ENCODE measurements around the gene FAM9C. TPM values are rescaled to one million over a fixed set of nuclear protein-coding genes. Genes with fewer than 3 reads are reported as not detected.
A peak's percentile ranks its signal among the peaks of the same experiment; 100 is the strongest.
"Not testable (repeated sequence)": the region's sequence is repeated elsewhere in the genome, so short reads cannot be mapped to it uniquely, and the experiment has no call there.

Gene FAM9C
- total RNA-seq, 2 experiments from 2014 or later: not detected

DNA sequence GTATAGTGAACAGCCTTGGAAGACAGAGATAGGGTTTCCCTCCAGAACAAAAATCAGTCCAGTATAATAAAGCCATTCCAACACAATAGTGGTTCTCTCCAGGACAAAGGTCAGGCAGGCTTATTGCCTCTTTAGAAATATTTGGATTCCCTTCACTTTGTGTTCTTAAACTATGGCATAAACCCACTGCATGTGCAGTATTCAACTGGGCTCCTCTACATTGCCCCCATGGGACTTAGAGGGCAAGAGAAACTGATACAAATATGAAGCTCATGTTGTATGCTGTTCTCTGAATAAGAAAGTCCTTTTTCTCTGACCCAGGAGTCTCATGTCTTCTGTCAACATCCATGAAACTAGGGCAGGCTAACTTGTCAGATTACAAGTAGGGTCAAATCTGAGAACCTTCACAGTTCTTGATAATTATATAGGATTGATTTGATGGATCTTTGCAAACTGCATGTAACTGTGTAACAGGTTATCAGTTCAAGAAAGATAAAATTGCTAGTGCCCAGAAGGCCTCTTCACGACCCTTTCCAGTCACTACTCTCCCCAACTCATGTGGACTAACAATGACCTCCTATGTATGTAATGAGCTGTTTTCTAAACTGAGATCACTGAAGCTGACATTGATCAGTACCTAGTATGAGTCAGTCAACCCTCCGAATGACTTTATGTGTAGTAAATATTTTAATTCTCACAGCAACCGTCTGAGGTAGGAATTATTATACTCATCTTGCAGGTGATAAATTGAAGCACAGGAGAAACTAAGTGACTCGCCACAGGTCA is 31.9 kb upstream of the FAM9C start:
- Mint-ChIP-seq H3K36me3 (ENCODE audit: low read depth) (no peaks in the 10 kb centered on the region), H3K9me3 (ENCODE audit: low read depth) (no peaks in the 10 kb centered on the region), H3K27ac (peak overlapping the region; percentile 69), H3K27me3 (no peaks in the 10 kb centered on the region), H3K4me1 (peaks cover 62% of the 10 kb centered on the region), H3K4me3 (no peak overlapping the region)
- intact Hi-C loops (cut with DNase I, micrococcal nuclease): loop anchor here (1.0 to 10.0 kb wide), 7 partner anchors 11 to 608 kb away; partner anchors contain the start of gene RAB9A (in 1 of the 2)
- ATAC-seq (peak; percentile 83), DNase-seq (peak; percentile 24)
- ChIA-PET CTCF (interaction anchor here (0.6 to 3.9 kb wide), 9 partner anchors 11 to 130 kb away, joined by 3 to 17 read pairs (median 5); no protein-coding TSS in a partner anchor), POLR2A (interaction anchor here (0.6 to 3.0 kb wide), 15 partner anchors 11 to 124 kb away, joined by 3 to 19 read pairs (median 5); partner anchors contain the start of gene TMSB4X)

DNA sequence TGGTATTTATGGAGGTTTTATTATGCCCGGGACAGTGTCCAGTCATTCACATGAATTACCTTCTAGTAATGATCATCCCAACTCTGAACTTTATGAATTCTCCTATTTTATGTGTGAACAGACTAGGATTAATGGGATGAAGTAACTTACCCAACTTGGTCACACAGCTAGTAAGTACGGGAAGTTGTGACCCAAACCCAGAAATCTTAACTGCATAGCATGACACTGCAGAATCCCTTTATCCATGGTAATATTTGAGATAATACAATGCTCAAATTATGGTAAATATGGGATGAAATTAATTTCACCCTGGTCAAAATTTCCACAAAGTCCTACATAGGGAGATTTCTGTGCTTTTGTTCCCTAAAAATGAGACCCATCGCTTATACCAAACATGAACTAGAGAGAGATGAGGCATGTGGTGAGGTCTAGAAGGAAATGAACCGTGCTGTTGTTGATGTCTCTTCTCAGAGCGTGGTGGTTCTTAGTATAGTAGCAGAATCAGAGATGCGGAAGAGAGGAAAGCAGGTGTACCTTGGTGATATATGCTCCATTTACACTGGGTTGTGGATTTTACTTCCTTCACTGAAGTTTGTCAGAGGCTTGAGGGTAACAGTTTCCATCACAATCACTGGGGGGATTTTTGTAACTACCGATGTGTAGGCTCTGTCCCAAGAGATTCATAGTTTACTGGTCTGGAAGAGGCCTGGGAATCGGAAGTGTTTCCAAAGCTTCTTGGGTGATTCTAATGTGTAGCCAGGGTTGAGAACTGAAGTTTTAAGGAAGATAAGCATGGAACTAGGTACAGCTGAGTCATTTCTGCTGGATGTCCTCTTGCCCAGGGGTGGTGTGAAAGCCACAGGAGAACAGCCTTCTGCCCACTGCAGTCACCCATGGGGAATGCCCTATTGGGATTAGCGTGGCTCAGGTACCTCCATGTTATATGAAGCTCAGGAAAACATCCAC is 30.2 kb upstream of the FAM9C start:
- peak; percentile 43 for ATAC-seq
- ChIA-PET CTCF (interaction anchor here (1.0 to 3.9 kb wide), 3 partner anchors 16 to 128 kb away, joined by 3 to 17 read pairs (median 3); no protein-coding TSS in a partner anchor), POLR2A (interaction anchor here (1.2 to 3.0 kb wide), 2 partner anchors 7 to 23 kb away, joined by 3 to 12 read pairs; no protein-coding TSS in a partner anchor)
- Mint-ChIP-seq H3K4me1 (peaks cover 45% of the 10 kb centered on the region), H3K4me3 (no peak overlapping the region), H3K27ac (peak overlapping the region; percentile 90), H3K9me3 (ENCODE audit: low read depth) (peaks cover 2% of the 10 kb centered on the region), H3K27me3 (no peaks in the 10 kb centered on the region), H3K36me3 (ENCODE audit: low read depth) (no peaks in the 10 kb centered on the region)
- intact Hi-C loops (cut with DNase I, micrococcal nuclease): loop anchor here in 1 of 2 experiments (10.0 kb wide), 1 partner anchor 610 kb away; the partner anchor contains the start of gene RAB9A
- DNase-seq: no peak

DNA sequence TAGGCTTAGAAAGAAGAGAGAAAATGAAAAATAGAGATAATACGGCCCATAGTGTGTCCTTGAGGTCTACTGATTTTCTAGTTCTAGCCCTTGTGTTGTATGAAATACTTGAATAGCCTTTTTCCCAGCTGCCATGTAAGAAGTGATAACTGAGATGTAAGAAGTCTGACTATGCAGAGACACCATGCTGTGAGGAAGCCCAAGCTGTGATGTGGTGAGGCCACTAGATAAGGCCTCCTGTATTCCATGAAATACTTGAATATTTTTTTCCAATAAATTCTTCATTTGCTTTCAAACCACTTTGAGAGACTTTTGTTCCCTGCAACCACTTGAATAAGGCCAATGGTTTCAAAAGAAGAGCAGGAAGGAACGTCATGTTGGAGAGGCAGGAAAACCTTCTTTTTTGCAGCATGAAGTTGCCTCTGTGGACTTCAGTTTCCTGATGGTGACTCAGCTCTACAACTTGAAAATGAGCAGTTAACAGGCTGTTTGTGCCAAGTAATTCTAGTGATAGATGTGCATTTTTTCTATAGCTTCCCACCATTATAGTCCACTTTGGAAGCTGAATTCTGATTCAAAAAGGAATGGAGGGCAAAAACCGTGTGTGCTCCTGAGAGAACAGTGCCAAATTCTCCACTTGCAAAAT is 25.5 kb upstream of the FAM9C start:
- POLR2A ChIA-PET: no interaction called here
- Mint-ChIP-seq H3K9me3 (ENCODE audit: low read depth) (peaks cover 9% of the 10 kb centered on the region), H3K27me3 (no peaks in the 10 kb centered on the region), H3K36me3 (ENCODE audit: low read depth) (peaks cover 5% of the 10 kb centered on the region), H3K27ac (no peak overlapping the region), H3K4me1 (peaks cover 28% of the 10 kb centered on the region), H3K4me3 (no peak overlapping the region)
- no peak for ATAC-seq
- CTCF ChIA-PET: interaction anchor here (1.3 kb wide), 1 partner anchor 18 kb away, joined by 4 read pairs; no protein-coding TSS in a partner anchor
- intact Hi-C loops (cut with DNase I, micrococcal nuclease): loop anchor here in 1 of 2 experiments (10.0 kb wide), 1 partner anchor 615 kb away; the partner anchor contains the start of gene RAB9A
- DNase-seq: no peak

DNA sequence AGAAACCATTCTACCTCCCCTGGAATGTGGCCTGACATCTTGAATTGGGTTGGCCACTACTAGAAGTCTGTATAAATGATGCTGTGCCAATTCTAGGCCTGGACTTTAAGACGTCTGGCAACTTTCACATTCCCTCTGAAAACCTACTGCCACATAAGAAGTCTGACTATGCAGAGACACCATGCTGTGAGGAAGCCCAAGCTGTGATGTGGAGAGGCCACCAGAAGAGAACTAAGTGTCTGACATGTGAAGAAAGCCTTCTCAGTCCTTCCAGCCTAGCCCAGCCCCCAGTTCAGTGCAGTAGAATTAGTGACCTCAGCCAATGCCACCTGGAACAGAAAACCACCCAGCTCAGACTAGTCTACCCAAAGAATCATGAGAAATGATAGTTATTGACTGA is 24.2 kb upstream of the FAM9C start:
- peak overlapping the region; percentile 25 for H3K27ac Mint-ChIP-seq
- H3K4me3 Mint-ChIP-seq: no peak overlapping the region
- no peaks in the 10 kb centered on the region for H3K27me3 Mint-ChIP-seq
- DNase-seq (no peak), ATAC-seq (peak; percentile 51)
- ChIA-PET CTCF (no interaction called here), POLR2A (no interaction called here)
- H3K4me1 Mint-ChIP-seq: peaks cover 26% of the 10 kb centered on the region
- peaks cover 5% of the 10 kb centered on the region for H3K36me3 Mint-ChIP-seq (ENCODE audit: low read depth)
- peaks cover 9% of the 10 kb centered on the region for H3K9me3 Mint-ChIP-seq (ENCODE audit: low read depth)
- intact Hi-C loops (cut with DNase I, micrococcal nuclease): no loop called here

DNA sequence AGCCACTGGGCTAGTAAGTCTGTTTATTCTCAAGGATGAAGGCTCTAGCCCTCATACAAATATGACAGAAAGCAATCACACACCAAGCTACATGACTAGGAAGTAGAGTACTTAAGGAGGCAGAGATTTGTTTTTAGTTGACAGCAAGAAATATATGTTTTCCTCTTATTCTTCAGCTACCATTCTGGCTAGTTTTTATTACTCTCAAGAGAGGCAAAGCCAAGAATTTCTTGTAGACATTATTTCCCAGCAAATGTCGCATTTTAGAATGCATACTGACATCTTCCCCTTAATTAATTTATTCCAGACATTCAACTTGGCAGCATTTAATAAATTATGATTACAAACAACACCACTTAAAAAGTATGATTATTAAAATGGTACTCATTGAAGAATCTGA is 23.4 kb upstream of the FAM9C start:
- Mint-ChIP-seq H3K9me3 (ENCODE audit: low read depth) (peaks cover 12% of the 10 kb centered on the region), H3K36me3 (ENCODE audit: low read depth) (peaks cover 10% of the 10 kb centered on the region), H3K27ac (no peak overlapping the region), H3K4me3 (no peak overlapping the region), H3K27me3 (no peaks in the 10 kb centered on the region), H3K4me1 (peaks cover 26% of the 10 kb centered on the region)
- intact Hi-C loops (cut with DNase I, micrococcal nuclease): no loop called here
- DNase-seq (no peak), ATAC-seq (no peak)
- ChIA-PET POLR2A (interaction anchor here (0.6 kb wide), 1 partner anchor 7 kb away, joined by 3 read pairs; no protein-coding TSS in a partner anchor), CTCF (no interaction called here)

DNA sequence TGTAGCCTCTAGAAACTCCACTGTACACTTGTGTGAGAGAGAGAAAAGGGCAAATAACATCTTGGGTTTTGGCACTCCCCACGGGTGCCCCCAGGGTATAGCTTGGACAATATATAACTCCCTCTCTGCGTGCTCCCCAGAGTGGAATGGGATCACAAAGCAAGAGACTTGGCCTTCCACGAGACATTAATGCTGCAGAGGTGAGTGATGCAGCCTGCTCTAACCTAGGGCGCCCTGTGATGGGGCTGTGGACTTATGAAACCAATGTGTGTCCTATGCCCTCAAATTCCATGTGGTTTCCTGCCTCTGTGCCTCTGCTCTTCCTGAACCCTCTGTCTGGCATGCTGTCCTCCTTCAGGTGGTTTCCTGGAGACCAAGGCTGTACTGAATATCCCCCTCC is 22.0 kb upstream of the FAM9C start:
- no peaks in the 10 kb centered on the region for H3K27me3 Mint-ChIP-seq
- H3K4me3 Mint-ChIP-seq: no peak overlapping the region
- H3K4me1 Mint-ChIP-seq: peaks cover 26% of the 10 kb centered on the region
- DNase-seq (no peak), ATAC-seq (no peak)
- CTCF ChIA-PET: no interaction called here
- peaks cover 17% of the 10 kb centered on the region for H3K9me3 Mint-ChIP-seq (ENCODE audit: low read depth)
- intact Hi-C loops (cut with DNase I, micrococcal nuclease): no loop called here
- POLR2A ChIA-PET: interaction anchor here (0.7 kb wide), 1 partner anchor 677 kb away, joined by 6 read pairs; no protein-coding TSS in a partner anchor
- no peak overlapping the region for H3K27ac Mint-ChIP-seq
- H3K36me3 Mint-ChIP-seq (ENCODE audit: low read depth): peaks cover 15% of the 10 kb centered on the region

DNA sequence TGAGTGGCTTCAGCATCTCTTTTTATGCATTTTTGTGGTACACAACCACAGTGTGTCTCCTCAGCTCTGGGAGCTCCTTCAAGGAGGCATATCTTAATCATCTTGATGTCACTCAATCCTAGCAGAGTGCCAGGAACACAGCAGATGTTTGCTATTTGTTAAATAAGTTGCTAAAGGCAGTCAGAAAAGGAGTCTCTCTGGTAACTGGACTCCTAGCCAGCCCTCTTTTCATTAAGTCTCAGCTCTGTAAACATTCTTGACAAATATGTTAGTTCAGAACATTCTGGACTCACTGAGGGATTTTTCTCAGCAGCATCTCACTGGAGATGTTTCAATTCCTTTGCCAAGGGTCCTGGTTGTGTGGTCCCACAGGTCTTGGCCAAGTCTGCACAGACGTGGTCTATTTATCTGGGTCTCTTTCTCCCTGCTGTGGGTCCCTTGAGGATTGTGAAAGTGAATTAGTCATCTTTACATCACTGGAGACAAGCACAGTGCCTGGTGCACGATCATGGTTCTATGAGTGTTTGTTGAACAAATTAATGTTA is 20.3 kb upstream of the FAM9C start:
- peaks cover 37% of the 10 kb centered on the region for H3K4me1 Mint-ChIP-seq
- CTCF ChIA-PET: interaction anchor here (1.5 to 1.9 kb wide), 2 partner anchors 13 to 22 kb away, joined by 3 to 6 read pairs; no protein-coding TSS in a partner anchor
- H3K36me3 Mint-ChIP-seq (ENCODE audit: low read depth): peaks cover 19% of the 10 kb centered on the region
- no peaks in the 10 kb centered on the region for H3K27me3 Mint-ChIP-seq
- intact Hi-C loops (cut with DNase I, micrococcal nuclease): no loop called here
- DNase-seq (peak; percentile 15), ATAC-seq (peak; percentile 57)
- POLR2A ChIA-PET: no interaction called here
- H3K9me3 Mint-ChIP-seq (ENCODE audit: low read depth): peaks cover 20% of the 10 kb centered on the region
- no peak overlapping the region for H3K27ac Mint-ChIP-seq
- no peak overlapping the region for H3K4me3 Mint-ChIP-seq

DNA sequence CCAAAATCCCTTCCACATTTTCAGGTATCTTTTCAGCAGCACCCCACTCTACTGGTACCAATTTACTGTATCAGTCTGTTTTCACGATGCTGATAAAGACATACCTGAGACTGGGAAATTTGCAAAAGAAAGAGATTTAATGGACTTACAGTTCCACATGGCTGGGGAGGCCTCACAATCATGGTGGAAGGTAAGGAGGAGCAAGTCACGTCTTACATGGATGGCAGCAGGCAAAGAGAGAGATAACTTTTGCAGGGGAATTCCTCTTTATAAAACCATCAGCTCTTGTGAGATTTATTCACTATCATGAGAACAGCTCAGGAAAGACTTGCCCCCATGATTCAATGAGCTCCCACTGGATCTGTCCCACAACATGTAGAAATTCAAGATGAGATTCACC is 18.7 kb upstream of the FAM9C start:
- CTCF ChIA-PET: interaction anchor here (0.9 to 1.9 kb wide), 2 partner anchors 12 to 117 kb away, joined by 3 to 6 read pairs; no protein-coding TSS in a partner anchor
- ATAC-seq; H3K27ac Mint-ChIP-seq; H3K27me3 Mint-ChIP-seq; DNase-seq; POLR2A ChIA-PET; intact Hi-C loops (cut with DNase I, micrococcal nuclease); H3K4me3 Mint-ChIP-seq: not testable (repeated sequence)
- peaks cover 19% of the 10 kb centered on the region for H3K36me3 Mint-ChIP-seq (ENCODE audit: low read depth)
- peaks cover 12% of the 10 kb centered on the region for H3K9me3 Mint-ChIP-seq (ENCODE audit: low read depth)
- H3K4me1 Mint-ChIP-seq: peaks cover 43% of the 10 kb centered on the region

DNA sequence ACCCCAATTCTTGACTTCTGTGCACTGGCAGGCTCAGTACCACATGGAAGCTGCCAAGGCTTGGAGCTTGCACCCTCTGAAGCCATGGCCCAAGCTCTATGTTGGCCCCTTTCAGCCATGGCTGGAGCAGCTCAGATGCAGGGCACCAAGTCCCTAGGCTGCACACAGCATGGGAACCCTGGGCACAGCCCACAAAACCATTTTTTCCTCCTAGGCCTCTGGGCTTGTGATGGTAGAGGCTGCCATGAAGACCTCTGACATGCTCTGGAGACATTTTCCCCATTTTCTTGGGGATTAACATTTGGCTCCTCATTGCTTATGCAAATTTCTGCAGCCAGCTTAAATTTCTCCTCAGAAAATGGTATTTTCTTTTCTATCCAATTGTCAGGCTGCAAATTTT is 17.9 kb upstream of the FAM9C start:
- POLR2A ChIA-PET; intact Hi-C loops (cut with DNase I, micrococcal nuclease); H3K27me3 Mint-ChIP-seq; ATAC-seq; DNase-seq; CTCF ChIA-PET; H3K27ac Mint-ChIP-seq; H3K4me3 Mint-ChIP-seq: not testable (repeated sequence)
- H3K36me3 Mint-ChIP-seq (ENCODE audit: low read depth): peaks cover 19% of the 10 kb centered on the region
- H3K9me3 Mint-ChIP-seq (ENCODE audit: low read depth): peaks cover 12% of the 10 kb centered on the region
- peaks cover 41% of the 10 kb centered on the region for H3K4me1 Mint-ChIP-seq

DNA sequence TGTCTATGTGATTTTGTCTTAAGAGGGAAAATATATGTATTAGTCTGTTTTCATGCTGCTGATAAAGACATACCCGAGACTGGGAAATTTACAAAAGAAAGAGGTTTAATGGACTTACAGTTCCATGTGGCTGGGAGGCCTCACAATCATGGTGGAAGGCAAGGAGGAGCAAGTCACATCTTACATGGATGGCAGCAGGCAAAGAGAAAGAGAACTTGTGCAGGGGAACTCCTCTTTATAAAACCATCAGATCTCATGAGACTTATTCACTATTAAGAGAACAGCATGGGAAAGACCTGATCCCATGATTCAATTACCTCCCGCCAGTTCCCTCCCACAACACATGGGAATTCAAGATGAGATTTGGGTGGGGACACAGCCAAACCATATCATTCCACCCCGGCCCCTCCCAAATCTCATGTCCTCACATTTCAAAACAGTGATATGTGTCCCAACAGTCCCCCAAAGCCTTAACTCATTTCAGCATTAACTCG is 16.8 kb upstream of the FAM9C start:
- Mint-ChIP-seq H3K4me1 (peaks cover 37% of the 10 kb centered on the region), H3K9me3 (ENCODE audit: low read depth) (peaks cover 12% of the 10 kb centered on the region), H3K36me3 (ENCODE audit: low read depth) (peaks cover 19% of the 10 kb centered on the region)
- H3K27ac Mint-ChIP-seq; DNase-seq; intact Hi-C loops (cut with DNase I, micrococcal nuclease); H3K27me3 Mint-ChIP-seq; POLR2A ChIA-PET; ATAC-seq; H3K4me3 Mint-ChIP-seq: not testable (repeated sequence)
- CTCF ChIA-PET: interaction anchor here (1.0 kb wide), 1 partner anchor 11 kb away, joined by 3 read pairs; no protein-coding TSS in a partner anchor
